Measurements from ENCODE around the gene AKT1S1. TPM values are rescaled to one million over a fixed set of nuclear protein-coding genes. Genes with fewer than 3 reads are reported as not detected.

AKT1S1 gene
- total RNA-seq, 1 experiment from 2014 or later, result 42.3 TPM

DNA sequence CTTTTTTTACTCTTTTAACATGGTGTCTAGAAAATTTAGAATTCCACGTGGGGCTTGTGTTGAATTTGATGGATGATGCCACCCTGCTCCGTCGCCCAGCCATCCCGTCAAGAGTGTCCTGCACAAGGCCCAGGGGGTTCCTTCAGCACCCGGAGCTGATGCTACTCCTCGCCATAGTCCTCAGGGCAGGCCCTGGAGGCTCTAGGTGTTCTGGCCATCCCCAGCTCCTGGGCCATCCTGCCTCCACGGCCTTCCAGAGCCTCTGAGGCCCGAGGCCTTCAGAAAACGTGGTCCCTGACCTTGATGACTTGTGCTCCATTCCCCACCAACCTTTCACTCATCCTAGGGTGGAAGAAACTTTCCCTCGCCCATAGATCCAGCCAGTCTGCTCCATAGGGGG, 3.3 kb downstream of the AKT1S1 start:
- Histone ChIP-seq H3K27me3 (ENCODE audit: low read length) (no peaks in the 10 kb centered on the region), H3F3A (ENCODE audit: low read length, unreplicated experiment) (no peaks in the 10 kb centered on the region), H4K20me1 (ENCODE audit: low read length) (no peaks in the 10 kb centered on the region), H3K4me3 (ENCODE audit: low read length) (no peak overlapping the region), H2AFZ (ENCODE audit: low read length) (no peak overlapping the region), H3K4me1 (ENCODE audit: insufficient read depth, low read length) (peaks cover 32% of the 10 kb centered on the region), H3K27ac (ENCODE audit: low read length) (no peak overlapping the region), H3K9me3 (ENCODE audit: low read length) (no peaks in the 10 kb centered on the region), H3K9me2 (replicated peaks; ENCODE audit: low read length) (no peaks in the 10 kb centered on the region), H3K4me2 (ENCODE audit: low read length) (no peak overlapping the region), H3K36me3 (ENCODE audit: low read depth, low read length) (0 out of 2 replicates have a peak, but pooled peaks cover 7% of the 10 kb centered on the region), H3K79me2 (ENCODE audit: low read length) (peaks cover 36% of the 10 kb centered on the region), H3K9ac (ENCODE audit: low read length) (no peak overlapping the region)
- TF ChIP-seq EZH2 (IDR thresholded peaks at IDR 0.05; ENCODE audit: low read length, unreplicated experiment) (no peak), EZH2phosphoT487 (IDR thresholded peaks at IDR 0.05; ENCODE audit: borderline replicate concordance, low read length) (no peak)
- TF ChIP-seq, protein P1, sequence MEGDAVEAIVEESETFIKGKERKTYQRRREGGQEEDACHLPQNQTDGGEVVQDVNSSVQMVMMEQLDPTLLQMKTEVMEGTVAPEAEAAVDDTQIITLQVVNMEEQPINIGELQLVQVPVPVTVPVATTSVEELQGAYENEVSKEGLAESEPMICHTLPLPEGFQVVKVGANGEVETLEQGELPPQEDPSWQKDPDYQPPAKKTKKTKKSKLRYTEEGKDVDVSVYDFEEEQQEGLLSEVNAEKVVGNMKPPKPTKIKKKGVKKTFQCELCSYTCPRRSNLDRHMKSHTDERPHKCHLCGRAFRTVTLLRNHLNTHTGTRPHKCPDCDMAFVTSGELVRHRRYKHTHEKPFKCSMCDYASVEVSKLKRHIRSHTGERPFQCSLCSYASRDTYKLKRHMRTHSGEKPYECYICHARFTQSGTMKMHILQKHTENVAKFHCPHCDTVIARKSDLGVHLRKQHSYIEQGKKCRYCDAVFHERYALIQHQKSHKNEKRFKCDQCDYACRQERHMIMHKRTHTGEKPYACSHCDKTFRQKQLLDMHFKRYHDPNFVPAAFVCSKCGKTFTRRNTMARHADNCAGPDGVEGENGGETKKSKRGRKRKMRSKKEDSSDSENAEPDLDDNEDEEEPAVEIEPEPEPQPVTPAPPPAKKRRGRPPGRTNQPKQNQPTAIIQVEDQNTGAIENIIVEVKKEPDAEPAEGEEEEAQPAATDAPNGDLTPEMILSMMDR (conservative IDR thresholded peaks at IDR 0.05; ENCODE audit: low read depth, low read length), result no peak
- intact Hi-C loops (cut with micrococcal nuclease), result no loop called here
- DNase-seq, result no peak
- ChIA-PET CTCF (no interaction called here), POLR2A (ENCODE audit: unreplicated experiment) (no interaction called here)
- BruUV-seq (replicated peaks), result no TSS peak
- ATAC-seq, result no peak

DNA sequence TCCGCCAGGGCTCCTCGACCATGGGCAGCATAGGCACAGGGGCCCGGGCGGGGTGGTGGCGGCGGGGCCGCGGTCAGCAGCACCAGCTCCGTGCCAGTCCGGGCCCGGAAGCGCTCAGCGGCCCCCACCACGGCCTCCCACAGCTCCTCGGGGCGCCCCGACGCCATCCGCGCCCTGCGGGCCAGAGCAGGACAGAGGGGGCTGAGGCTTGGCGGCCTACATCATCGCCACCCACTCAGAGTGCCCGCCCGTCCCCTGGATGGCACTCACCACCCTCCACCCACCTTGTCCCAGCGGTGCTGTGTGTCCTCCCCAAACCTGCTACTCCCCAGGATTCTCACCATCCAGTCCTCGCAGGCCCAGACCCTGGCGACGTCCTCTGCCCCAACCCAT, 4.0 kb downstream of the AKT1S1 start:
- Histone ChIP-seq H4K20me1 (ENCODE audit: low read length) (no peaks in the 10 kb centered on the region), H2AFZ (ENCODE audit: low read length) (no peak overlapping the region), H3K27ac (ENCODE audit: low read length) (no peak overlapping the region), H3K4me1 (ENCODE audit: insufficient read depth, low read length) (peaks cover 25% of the 10 kb centered on the region), H3K9me3 (ENCODE audit: low read length) (no peaks in the 10 kb centered on the region), H3K4me2 (ENCODE audit: low read length) (no peak overlapping the region), H3K36me3 (ENCODE audit: low read depth, low read length) (0 out of 2 replicates have a peak, but pooled peaks cover 7% of the 10 kb centered on the region), H3K9ac (ENCODE audit: low read length) (no peak overlapping the region), H3K4me3 (ENCODE audit: low read length) (no peak overlapping the region), H3F3A (ENCODE audit: low read length, unreplicated experiment) (no peaks in the 10 kb centered on the region), H3K9me2 (replicated peaks; ENCODE audit: low read length) (no peaks in the 10 kb centered on the region), H3K79me2 (ENCODE audit: low read length) (peaks cover 29% of the 10 kb centered on the region), H3K27me3 (ENCODE audit: low read length) (no peaks in the 10 kb centered on the region)
- DNase-seq, result no peak
- intact Hi-C loops (cut with micrococcal nuclease), result no loop called here
- BruUV-seq (replicated peaks), result no TSS peak
- CTCF ChIA-PET, result no interaction called here
- ATAC-seq, result no peak
- TF ChIP-seq EZH2 (IDR thresholded peaks at IDR 0.05; ENCODE audit: low read length, unreplicated experiment) (no peak), EZH2phosphoT487 (IDR thresholded peaks at IDR 0.05; ENCODE audit: borderline replicate concordance, low read length) (no peak)
- TF ChIP-seq, protein P1 (conservative IDR thresholded peaks at IDR 0.05; ENCODE audit: low read depth, low read length), result no peak
- POLR2A ChIA-PET (ENCODE audit: unreplicated experiment), result no interaction called here

DNA sequence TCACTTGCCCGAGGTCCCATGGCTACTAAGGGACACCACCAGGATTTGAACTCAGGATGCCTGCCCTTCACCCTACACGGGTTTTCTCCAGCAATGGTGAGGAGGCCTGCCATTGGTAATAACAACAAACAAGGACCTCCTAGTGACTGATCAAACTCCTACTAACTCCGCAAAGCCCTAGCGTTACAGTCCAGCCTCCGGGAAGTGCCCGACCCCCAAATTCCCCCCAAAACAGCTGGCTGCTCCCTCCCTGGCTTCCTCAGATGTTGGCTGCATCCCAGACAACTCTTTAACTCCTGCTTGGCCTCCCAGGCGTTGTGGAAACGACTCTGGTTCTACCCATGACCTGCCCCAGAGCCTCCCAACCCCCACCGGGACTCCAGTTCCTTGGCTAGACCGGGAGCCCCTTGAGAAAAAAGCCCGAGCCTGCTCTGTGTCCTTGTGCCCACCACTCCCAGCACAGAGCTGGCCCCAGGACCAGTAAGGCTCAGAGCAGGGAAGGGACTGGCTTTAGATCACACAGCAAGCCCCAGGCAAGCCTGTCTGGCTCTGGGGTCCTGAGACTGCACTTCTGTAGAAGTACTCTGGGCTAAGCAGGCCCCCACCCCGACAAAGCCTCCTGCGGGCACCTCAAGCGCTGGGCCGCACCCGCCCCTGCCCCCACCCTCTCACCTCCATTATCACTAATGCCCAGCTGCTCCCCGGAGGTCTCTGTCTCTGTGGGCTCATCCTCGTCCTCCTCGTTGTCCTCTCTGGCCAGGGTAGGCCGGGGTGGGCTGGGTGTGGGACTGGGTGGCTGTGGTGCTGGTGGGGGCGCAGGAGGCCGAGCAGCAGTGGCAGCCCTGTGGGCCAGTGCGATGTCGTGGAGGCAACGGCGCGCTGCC, 4.7 kb downstream of the AKT1S1 start:
- no peaks in the 10 kb centered on the region for H4K20me1 ChIP-seq (ENCODE audit: low read length)
- H3K27ac ChIP-seq (ENCODE audit: low read length), result no peak overlapping the region
- ATAC-seq (no peak), DNase-seq (no peak)
- peaks cover 28% of the 10 kb centered on the region for H3K4me1 ChIP-seq (ENCODE audit: insufficient read depth, low read length)
- no peak for TF ChIP-seq EZH2phosphoT487 (IDR thresholded peaks at IDR 0.05; ENCODE audit: borderline replicate concordance, low read length)
- TF ChIP-seq, protein P1 (conservative IDR thresholded peaks at IDR 0.05; ENCODE audit: low read depth, low read length), result no peak
- TF ChIP-seq EZH2 (IDR thresholded peaks at IDR 0.05; ENCODE audit: low read length, unreplicated experiment), result no peak
- BruUV-seq (replicated peaks), result no TSS peak
- no peak overlapping the region for H3K4me3 ChIP-seq (ENCODE audit: low read length)
- H3K27me3 ChIP-seq (ENCODE audit: low read length), result no peaks in the 10 kb centered on the region
- H3K9me3 ChIP-seq (ENCODE audit: low read length), result no peaks in the 10 kb centered on the region
- ChIA-PET CTCF (no interaction called here), POLR2A (ENCODE audit: unreplicated experiment) (no interaction called here)
- H2AFZ ChIP-seq (ENCODE audit: low read length), result no peak overlapping the region
- H3F3A ChIP-seq (ENCODE audit: low read length, unreplicated experiment), result no peaks in the 10 kb centered on the region
- 0 out of 2 replicates have a peak, but pooled peaks cover 7% of the 10 kb centered on the region for H3K36me3 ChIP-seq (ENCODE audit: low read depth, low read length)
- H3K79me2 ChIP-seq (ENCODE audit: low read length), result peaks cover 29% of the 10 kb centered on the region
- no peaks in the 10 kb centered on the region for H3K9me2 ChIP-seq (replicated peaks; ENCODE audit: low read length)
- intact Hi-C loops (cut with micrococcal nuclease), result no loop called here
- no peak overlapping the region for H3K9ac ChIP-seq (ENCODE audit: low read length)
- H3K4me2 ChIP-seq (ENCODE audit: low read length), result no peak overlapping the region

Data from PC-3 (cell line).